Kidney epithelial cell (primary cell): ENCODE measurements around the gene CHI3L2. TPM values are rescaled to one million over a fixed set of nuclear protein-coding genes. Genes with fewer than 3 reads are reported as not detected.

Experiments used
- DNase-seq: peaks from one replicate; pipeline ENCODE4 v3.0.0-alpha.2; 2010; ENCODE audit warnings: low read depth
- H3K27me3 ChIP-seq: 2 replicates; pipeline ENCODE4 v1.6.0; 2011; ENCODE audit warnings: low read length; ENCODE audit not compliant: control insufficient read depth, insufficient read depth
- H3K36me3 ChIP-seq: 2 replicates; pipeline ENCODE4 v1.5.1; 2011; ENCODE audit warnings: low read length; ENCODE audit not compliant: control insufficient read depth, insufficient read depth
- H3K4me3 ChIP-seq: 2 replicates; pipeline ENCODE4 v1.5.1; 2011; ENCODE audit warnings: low read depth, mild to moderate bottlenecking, control low read depth, low read length
- CTCF ChIP-seq: IDR thresholded peaks from 2 replicates; pipeline ENCODE4 v1.5.1; 2011; ENCODE audit warnings: mild to moderate bottlenecking, moderate library complexity, low read length, control low read depth, inconsistent platforms; ENCODE audit not compliant: insufficient read depth, poor library complexity, severe bottlenecking
- total RNA-seq: library from RNA; depleted of rRNA; stranded (reverse); fragments of >200 nt; gene quantifications from 2 replicates; pipeline ENCODE4 v1.2.3, GENCODE V29; 2015

CHI3L2 gene
- total RNA-seq, 1 donor from 2014 or later: 3.2 TPM

GRCh38 chr1:111209622-111210021, 17.9 kb upstream of the CHI3L2 start:
- H3K4me3 ChIP-seq: no peak overlapping the region
- no peak for DNase-seq
- TF ChIP-seq CTCF: no peak
- peaks cover 4% of the 10 kb centered on the region for H3K27me3 ChIP-seq
- H3K36me3 ChIP-seq: no peaks in the 10 kb centered on the region

GRCh38 chr1:111211921-111212320, 15.6 kb upstream of the CHI3L2 start:
- Histone ChIP-seq H3K36me3 (no peaks in the 10 kb centered on the region), H3K4me3 (no peak overlapping the region), H3K27me3 (no peaks in the 10 kb centered on the region)
- no peak for TF ChIP-seq CTCF
- no peak for DNase-seq

- Histone ChIP-seq H3K27me3 (no peaks in the 10 kb centered on the region), H3K4me3 (no peak overlapping the region), H3K36me3 (no peaks in the 10 kb centered on the region)
- no peak for TF ChIP-seq CTCF
- DNase-seq: no peak
Measured at GRCh38 chr1:111212634-111213335, 14.7 kb upstream of the CHI3L2 start.

GRCh38 chr1:111213412-111213811, 14.1 kb upstream of the CHI3L2 start:
- Histone ChIP-seq H3K36me3 (no peaks in the 10 kb centered on the region), H3K4me3 (no peak overlapping the region), H3K27me3 (no peaks in the 10 kb centered on the region)
- no peak for DNase-seq
- no peak for TF ChIP-seq CTCF

GRCh38 chr1:111214074-111214801, 13.3 kb upstream of the CHI3L2 start:
- no peak overlapping the region for H3K4me3 ChIP-seq
- H3K36me3 ChIP-seq: no peaks in the 10 kb centered on the region
- H3K27me3 ChIP-seq: no peaks in the 10 kb centered on the region
- no peak for TF ChIP-seq CTCF
- DNase-seq: no peak
